H9 (cell line): ENCODE results near the gene AACS. TPM values are rescaled to one million over a fixed set of nuclear protein-coding genes. Genes with fewer than 3 reads are reported as not detected.

Experiments
- DNase-seq: peaks from one replicate; pipeline ENCODE4 v3.0.0-alpha.2; 2017
- H2AFZ ChIP-seq: one replicate; pipeline ENCODE4 v1.6.1; 2013; ENCODE audit warnings: mild to moderate bottlenecking, low read length, control low read depth, moderate library complexity
- H2AK5ac ChIP-seq: 2 replicates; pipeline ENCODE4 v1.6.1; 2013; ENCODE audit warnings: low read length, control low read depth, mixed read lengths; ENCODE audit not compliant: insufficient read length
- H2BK120ac ChIP-seq: one replicate; pipeline ENCODE4 v1.6.1; 2013; ENCODE audit warnings: low read depth, mild to moderate bottlenecking, low read length, control low read depth, inconsistent platforms; ENCODE audit not compliant: poor library complexity, severe bottlenecking
- H2BK12ac ChIP-seq: 2 replicates; pipeline ENCODE4 v1.6.1; 2013; ENCODE audit warnings: low read length, control low read depth, mixed read lengths, low read depth; ENCODE audit not compliant: insufficient read length
- H2BK15ac ChIP-seq: 2 replicates; pipeline ENCODE4 v1.6.1; 2013; ENCODE audit warnings: low read depth, low read length, control low read depth
- H2BK20ac ChIP-seq: one replicate; pipeline ENCODE4 v1.6.1; 2013; ENCODE audit warnings: low read depth, mild to moderate bottlenecking, low read length, control low read depth, inconsistent platforms; ENCODE audit not compliant: poor library complexity, severe bottlenecking
- H2BK5ac ChIP-seq: 2 replicates; pipeline ENCODE4 v1.6.1; 2013; ENCODE audit warnings: low read length, control low read depth, mixed read lengths; ENCODE audit not compliant: insufficient read length
- H3K14ac ChIP-seq: 2 replicates; pipeline ENCODE4 v1.6.1; 2013; ENCODE audit warnings: low read length, control low read depth; ENCODE audit not compliant: insufficient read depth
- H3K18ac ChIP-seq: 2 replicates; pipeline ENCODE4 v1.6.1; 2013; ENCODE audit warnings: low read depth, mild to moderate bottlenecking, mixed read lengths, low read length, control low read depth; ENCODE audit not compliant: insufficient read length
- H3K23ac ChIP-seq: 2 replicates; pipeline ENCODE4 v1.6.1; 2013; ENCODE audit warnings: low read length, control low read depth, mixed read lengths, low read depth; ENCODE audit not compliant: insufficient read length
- H3K23me2 ChIP-seq: 2 replicates; pipeline ENCODE4 v1.6.1; 2013; ENCODE audit warnings: low read depth, mild to moderate bottlenecking, mixed read lengths, low read length, control low read depth; ENCODE audit not compliant: insufficient read length, poor library complexity, severe bottlenecking
- H3K27ac ChIP-seq: 2 replicates; pipeline ENCODE4 v1.5.1; 2013; ENCODE audit warnings: low read length, control low read depth, mixed read lengths, low read depth; ENCODE audit not compliant: insufficient read length
- H3K27me3 ChIP-seq: 2 replicates; pipeline ENCODE4 v1.6.1; 2013; ENCODE audit warnings: low read length, control low read depth, inconsistent platforms; ENCODE audit not compliant: insufficient read depth
- H3K4ac ChIP-seq: 2 replicates; pipeline ENCODE4 v1.6.1; 2013; ENCODE audit warnings: low read depth, mild to moderate bottlenecking, control low read depth, inconsistent platforms, low read length, moderate library complexity
- H3K4me1 ChIP-seq: 2 replicates; pipeline ENCODE4 v1.6.1; 2013; ENCODE audit warnings: low read length, control low read depth, inconsistent platforms; ENCODE audit not compliant: insufficient read depth
- H3K4me2 ChIP-seq: 2 replicates; pipeline ENCODE4 v1.6.1; 2013; ENCODE audit warnings: low read length, control low read depth, mixed read lengths; ENCODE audit not compliant: insufficient read length, insufficient read depth
- H3K56ac ChIP-seq: 2 replicates; pipeline ENCODE4 v1.6.1; 2013; ENCODE audit warnings: low read depth, mild to moderate bottlenecking, mixed read lengths, low read length, control low read depth; ENCODE audit not compliant: insufficient read length
- H3K79me1 ChIP-seq: 2 replicates; pipeline ENCODE4 v1.6.1; 2013; ENCODE audit warnings: low read depth, mild to moderate bottlenecking, moderate library complexity, low read length, control low read depth, inconsistent platforms; ENCODE audit not compliant: insufficient read depth, poor library complexity, severe bottlenecking
- H3K79me2 ChIP-seq: 2 replicates; pipeline ENCODE4 v1.6.1; 2013; ENCODE audit warnings: low read length, control low read depth, inconsistent platforms; ENCODE audit not compliant: insufficient read depth
- H3K9ac ChIP-seq: 2 replicates; pipeline ENCODE4 v1.6.1; 2013; ENCODE audit warnings: low read length, control low read depth, mixed read lengths; ENCODE audit not compliant: insufficient read length; ENCODE audit errors: extremely low read depth
- H3K9me3 ChIP-seq: one replicate; pipeline ENCODE4 v1.6.1; 2013; ENCODE audit warnings: low read depth, low read length, inconsistent platforms; ENCODE audit not compliant: control insufficient read depth
- H3T11ph ChIP-seq: one replicate; pipeline ENCODE4 v1.6.1; 2013; ENCODE audit warnings: mild to moderate bottlenecking, low read length, control low read depth, inconsistent platforms
- H4K20me1 ChIP-seq: one replicate; pipeline ENCODE4 v1.6.1; 2013; ENCODE audit not compliant: control insufficient read depth, insufficient read length, insufficient read depth
- H4K5ac ChIP-seq: 2 replicates; pipeline ENCODE4 v1.6.1; 2013; ENCODE audit warnings: low read depth, mild to moderate bottlenecking, mixed read lengths, low read length, control low read depth; ENCODE audit not compliant: insufficient read length
- H4K8ac ChIP-seq: replicated peaks from 2 replicates; pipeline ENCODE4 v1.6.1; 2013; ENCODE audit warnings: low read length, control low read depth, mixed read lengths, low read depth; ENCODE audit not compliant: insufficient read length
- H4K91ac ChIP-seq: 2 replicates; pipeline ENCODE4 v1.6.1; 2013; ENCODE audit warnings: low read depth, mild to moderate bottlenecking, moderate library complexity, mixed read lengths, low read length, control low read depth; ENCODE audit not compliant: insufficient read length
- H3K27ac Mint-ChIP-seq, 3 experiments: 2 replicates in 2 of 3; 3 replicates in 1 of 3; pipeline ENCODE4 v1.8.0; 2020 to 2021; ENCODE audit warnings: mixed read lengths in 3 of 3, mild to moderate bottlenecking in 1 of 3, moderate library complexity in 1 of 3
- H3K27me3 Mint-ChIP-seq: 2 replicates; pipeline ENCODE4 v1.8.0; 2021; ENCODE audit warnings: low read depth, mild to moderate bottlenecking, moderate library complexity, mixed read lengths
- H3K36me3 Mint-ChIP-seq, 3 experiments: 2 replicates in 2 of 3; 3 replicates in 1 of 3; pipeline ENCODE4 v1.8.0; 2020 to 2021; ENCODE audit warnings: low read depth in 3 of 3, mixed read lengths in 3 of 3; ENCODE audit not compliant: insufficient read depth in 1 of 3
- H3K4me1 Mint-ChIP-seq, 2 experiments: 2 replicates each; pipeline ENCODE4 v1.8.0; 2020; ENCODE audit warnings: mixed read lengths in 2 of 2
- H3K4me3 Mint-ChIP-seq, 2 experiments: 2 replicates in 1 of 2; 3 replicates in 1 of 2; pipeline ENCODE4 v1.8.0; 2020 to 2021; ENCODE audit warnings: mild to moderate bottlenecking in 2 of 2, mixed read lengths in 2 of 2, moderate library complexity in 1 of 2
- H3K9me3 Mint-ChIP-seq, 2 experiments: 2 replicates in 1 of 2; 3 replicates in 1 of 2; pipeline ENCODE4 v1.8.0; 2020; ENCODE audit warnings: mild to moderate bottlenecking in 2 of 2, mixed read lengths in 2 of 2, moderate library complexity in 1 of 2
- WGBS: extraction: QIAGEN DNeasy Blood & Tissue Kit; methylation state at CpG from one replicate; pipeline ENCODE4 v1.1.7; 2013; ENCODE audit warnings: missing lambda C conversion rate, low lambda C conversion rate, mixed read lengths; ENCODE audit not compliant: insufficient read length; ENCODE audit errors: extremely low coverage; 5-methylcytosine and 5-hydroxymethylcytosine counted together
- total RNA-seq: library from RNA; stranded (reverse); gene quantifications from 2 replicates; pipeline ENCODE4 v1.2.1, GENCODE V29; 2021
- TF ChIP-seq, protein P1 (sequence below): fragments of 200-600 bp; sonication (generic); conservative IDR thresholded peaks from 3 replicates; pipeline ENCODE4 v1.8.0; 2021; ENCODE audit warnings: antibody characterized with exemption, mild to moderate bottlenecking

AACS gene
- total RNA-seq, 1 experiment from 2014 or later, result 35.0 TPM

DNA sequence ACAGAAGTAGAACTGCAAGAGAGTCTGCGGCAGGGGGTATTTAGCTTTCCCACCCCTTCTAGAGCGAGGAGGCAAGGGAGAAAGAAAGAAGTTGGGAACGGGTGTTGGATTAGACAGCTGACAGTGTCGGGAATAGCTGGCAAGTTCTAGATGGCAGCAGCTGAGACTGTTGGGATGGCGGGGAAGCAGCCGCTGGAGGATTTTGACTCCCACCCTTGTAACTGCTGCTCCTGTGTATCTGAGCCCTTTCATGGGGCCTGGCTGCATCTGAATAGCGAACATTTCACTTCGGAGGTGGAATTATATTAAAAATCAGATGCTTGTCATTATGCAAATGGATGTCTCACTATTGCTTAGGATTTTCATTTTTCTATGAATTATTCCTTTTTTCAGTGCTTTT lies 104.6 kb downstream of the AACS start:
- no peak overlapping the region for H3K4ac ChIP-seq
- no peaks in the 10 kb centered on the region; the same call in 1 of the 2 replicates for H3K27me3 ChIP-seq
- no peak overlapping the region for H2BK15ac ChIP-seq
- no peak overlapping the region for H2BK12ac ChIP-seq
- H4K8ac ChIP-seq, result no peak overlapping the region
- H3K79me1 ChIP-seq, result no peaks in the 10 kb centered on the region
- no peak overlapping the region for H2BK5ac ChIP-seq
- H3K23ac ChIP-seq, result no peak overlapping the region
- no peak overlapping the region for H2AK5ac ChIP-seq
- no peak overlapping the region for H3K14ac ChIP-seq
- no peaks in the 10 kb centered on the region for H3K9me3 ChIP-seq
- H3K23me2 ChIP-seq, result no peaks in the 10 kb centered on the region
- Mint-ChIP-seq H3K4me3 (no peak overlapping the region), H3K36me3 (0 out of 7 replicates have a peak, but pooled peaks cover 0 to 1% (median 0%) of the 10 kb centered on the region in 3 experiments), H3K9me3 (peaks cover 7 to 10% of the 10 kb centered on the region in 2 experiments), H3K4me1 (peaks cover 0 to 1% of the 10 kb centered on the region in 2 experiments; a peak in 1 of 4 replicates), H3K27ac (no peak overlapping the region), H3K27me3 (peaks cover 12% of the 10 kb centered on the region)
- H4K91ac ChIP-seq, result no peak overlapping the region
- H3T11ph ChIP-seq, result no peak overlapping the region
- no peak overlapping the region for H2BK20ac ChIP-seq
- no peak overlapping the region for H4K5ac ChIP-seq
- H4K20me1 ChIP-seq, result no peaks in the 10 kb centered on the region
- no peak overlapping the region for H3K9ac ChIP-seq
- H3K18ac ChIP-seq, result no peak overlapping the region
- no peak overlapping the region for H2AFZ ChIP-seq
- TF ChIP-seq, protein P1, sequence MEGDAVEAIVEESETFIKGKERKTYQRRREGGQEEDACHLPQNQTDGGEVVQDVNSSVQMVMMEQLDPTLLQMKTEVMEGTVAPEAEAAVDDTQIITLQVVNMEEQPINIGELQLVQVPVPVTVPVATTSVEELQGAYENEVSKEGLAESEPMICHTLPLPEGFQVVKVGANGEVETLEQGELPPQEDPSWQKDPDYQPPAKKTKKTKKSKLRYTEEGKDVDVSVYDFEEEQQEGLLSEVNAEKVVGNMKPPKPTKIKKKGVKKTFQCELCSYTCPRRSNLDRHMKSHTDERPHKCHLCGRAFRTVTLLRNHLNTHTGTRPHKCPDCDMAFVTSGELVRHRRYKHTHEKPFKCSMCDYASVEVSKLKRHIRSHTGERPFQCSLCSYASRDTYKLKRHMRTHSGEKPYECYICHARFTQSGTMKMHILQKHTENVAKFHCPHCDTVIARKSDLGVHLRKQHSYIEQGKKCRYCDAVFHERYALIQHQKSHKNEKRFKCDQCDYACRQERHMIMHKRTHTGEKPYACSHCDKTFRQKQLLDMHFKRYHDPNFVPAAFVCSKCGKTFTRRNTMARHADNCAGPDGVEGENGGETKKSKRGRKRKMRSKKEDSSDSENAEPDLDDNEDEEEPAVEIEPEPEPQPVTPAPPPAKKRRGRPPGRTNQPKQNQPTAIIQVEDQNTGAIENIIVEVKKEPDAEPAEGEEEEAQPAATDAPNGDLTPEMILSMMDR, result no peak
- H3K27ac ChIP-seq, result no peak overlapping the region
- no peak for DNase-seq
- no peaks in the 10 kb centered on the region for H3K79me2 ChIP-seq
- H2BK120ac ChIP-seq, result no peak overlapping the region
- no peak overlapping the region for H3K56ac ChIP-seq
- H3K4me2 ChIP-seq, result no peak overlapping the region
- WGBS, result no CpG with 5 or more reads among the region's 8 CpGs
- H3K4me1 ChIP-seq, result no peaks in the 10 kb centered on the region
